ENCODE data around the gene UBASH3A.

The UBASH3A gene

GRCh38 chr21:42489006-42489563 lies 85.4 kb downstream of the UBASH3A start:
- Histone ChIP-seq H3K27ac (replicated peaks; ENCODE audit: low read length) (no peak overlapping the region), H3K79me1 (ENCODE audit: low read depth, low read length) (no peaks in the 10 kb centered on the region), H4K8ac (ENCODE audit: low read depth, low read length) (no peak overlapping the region), H3K4me2 (ENCODE audit: insufficient read depth, low read length, poor library complexity, severe bottlenecking) (no peak overlapping the region), H3K36me3 (replicated peaks in 1 of 2; ENCODE audit: control insufficient read depth in 2 of 2, insufficient read depth in 2 of 2, low read length in 2 of 2) (no peaks in the 10 kb centered on the region), H2BK15ac (ENCODE audit: low read length) (no peak overlapping the region), H2AK5ac (ENCODE audit: low read depth, low read length) (no peak overlapping the region), H2BK120ac (ENCODE audit: low read depth, low read length) (no peak overlapping the region), H2AFZ (ENCODE audit: low read length) (no peak overlapping the region), H3K9ac (ENCODE audit: low read depth, low read length, poor library complexity) (no peak overlapping the region), H3K4me3 (ENCODE audit: low read length in 2 of 2) (no peak overlapping the region), H3K18ac (ENCODE audit: low read length) (no peak overlapping the region), H2BK12ac (ENCODE audit: low read length) (no peak overlapping the region), H3K14ac (ENCODE audit: low read length) (no peak overlapping the region), H3K9me3 (replicated peaks in 1 of 2; ENCODE audit: control insufficient read depth in 2 of 2, insufficient read depth in 1 of 2, low read depth in 1 of 2, low read length in 2 of 2) (no peaks in the 10 kb centered on the region), H3K27me3 (ENCODE audit: control insufficient read depth in 3 of 3, insufficient read depth in 3 of 3, low read depth in 1 of 3, low read length in 3 of 3) (peaks cover 0 to 20% (median 0%) of the 10 kb centered on the region in 3 experiments), H4K91ac (ENCODE audit: low read depth, low read length, poor library complexity) (no peak overlapping the region), H3K4me1 (ENCODE audit: control insufficient read depth in 2 of 2, insufficient read depth in 1 of 2, low read depth in 1 of 2, low read length in 2 of 2) (no peaks in the 10 kb centered on the region), H3K23ac (ENCODE audit: low read depth, low read length, poor library complexity) (peak overlapping the region; percentile 20), H2BK5ac (ENCODE audit: low read length) (no peak overlapping the region), H3K4ac (ENCODE audit: low read length) (no peak overlapping the region)
- WGBS, 2 donors (ENCODE audit: extremely low coverage in 2 of 2, insufficient read length in 2 of 2, insufficient replicate concordance in 1 of 2) = no CpG with 5 or more reads among the region's 2 CpGs
- no peak for DNase-seq (ENCODE audit: low spot score)

GRCh38 chr21:42489991-42490390 lies 86.3 kb downstream of the UBASH3A start:
- Histone ChIP-seq H2AK5ac (ENCODE audit: low read depth, low read length) (no peak overlapping the region), H3K4me3 (ENCODE audit: low read length in 2 of 2) (no peak overlapping the region), H2BK12ac (ENCODE audit: low read length) (no peak overlapping the region), H2AFZ (ENCODE audit: low read length) (no peak overlapping the region), H3K4ac (ENCODE audit: low read length) (no peak overlapping the region), H2BK15ac (ENCODE audit: low read length) (no peak overlapping the region), H3K9ac (ENCODE audit: low read depth, low read length, poor library complexity) (no peak overlapping the region), H3K14ac (ENCODE audit: low read length) (no peak overlapping the region), H3K27ac (replicated peaks; ENCODE audit: low read length) (no peak overlapping the region), H3K4me2 (ENCODE audit: insufficient read depth, low read length, poor library complexity, severe bottlenecking) (no peak overlapping the region), H2BK5ac (ENCODE audit: low read length) (no peak overlapping the region), H3K4me1 (ENCODE audit: control insufficient read depth in 2 of 2, insufficient read depth in 1 of 2, low read depth in 1 of 2, low read length in 2 of 2) (no peaks in the 10 kb centered on the region), H2BK120ac (ENCODE audit: low read depth, low read length) (no peak overlapping the region), H3K9me3 (replicated peaks in 1 of 2; ENCODE audit: control insufficient read depth in 2 of 2, insufficient read depth in 1 of 2, low read depth in 1 of 2, low read length in 2 of 2) (no peaks in the 10 kb centered on the region), H4K91ac (ENCODE audit: low read depth, low read length, poor library complexity) (no peak overlapping the region), H3K23ac (ENCODE audit: low read depth, low read length, poor library complexity) (no peak overlapping the region), H3K36me3 (replicated peaks in 1 of 2; ENCODE audit: control insufficient read depth in 2 of 2, insufficient read depth in 2 of 2, low read length in 2 of 2) (no peaks in the 10 kb centered on the region), H3K79me1 (ENCODE audit: low read depth, low read length) (no peaks in the 10 kb centered on the region), H3K27me3 (ENCODE audit: control insufficient read depth in 3 of 3, insufficient read depth in 3 of 3, low read depth in 1 of 3, low read length in 3 of 3) (peaks cover 0 to 19% (median 0%) of the 10 kb centered on the region in 3 experiments), H3K18ac (ENCODE audit: low read length) (no peak overlapping the region), H4K8ac (ENCODE audit: low read depth, low read length) (no peak overlapping the region)
- WGBS, 2 donors (ENCODE audit: extremely low coverage in 2 of 2, insufficient read length in 2 of 2, insufficient replicate concordance in 1 of 2) = no CpG with 5 or more reads among the region's 4 CpGs
- no peak for DNase-seq (ENCODE audit: low spot score)

- Histone ChIP-seq H2BK5ac (ENCODE audit: low read length) (no peak overlapping the region), H4K8ac (ENCODE audit: low read depth, low read length) (no peak overlapping the region), H3K36me3 (replicated peaks in 1 of 2; ENCODE audit: control insufficient read depth in 2 of 2, insufficient read depth in 2 of 2, low read length in 2 of 2) (no peaks in the 10 kb centered on the region), H3K9ac (ENCODE audit: low read depth, low read length, poor library complexity) (no peak overlapping the region), H3K23ac (ENCODE audit: low read depth, low read length, poor library complexity) (no peak overlapping the region), H3K27me3 (ENCODE audit: control insufficient read depth in 3 of 3, insufficient read depth in 3 of 3, low read depth in 1 of 3, low read length in 3 of 3) (peaks cover 0 to 24% (median 0%) of the 10 kb centered on the region in 3 experiments), H3K4ac (ENCODE audit: low read length) (no peak overlapping the region), H3K27ac (replicated peaks; ENCODE audit: low read length) (no peak overlapping the region), H3K4me1 (ENCODE audit: control insufficient read depth in 2 of 2, insufficient read depth in 1 of 2, low read depth in 1 of 2, low read length in 2 of 2) (peaks cover 0 to 3% of the 10 kb centered on the region in 2 donors), H3K79me1 (ENCODE audit: low read depth, low read length) (no peaks in the 10 kb centered on the region), H3K18ac (ENCODE audit: low read length) (no peak overlapping the region), H3K9me3 (replicated peaks in 1 of 2; ENCODE audit: control insufficient read depth in 2 of 2, insufficient read depth in 1 of 2, low read depth in 1 of 2, low read length in 2 of 2) (no peaks in the 10 kb centered on the region), H2BK15ac (ENCODE audit: low read length) (no peak overlapping the region), H2BK120ac (ENCODE audit: low read depth, low read length) (no peak overlapping the region), H2AFZ (ENCODE audit: low read length) (no peak overlapping the region), H2AK5ac (ENCODE audit: low read depth, low read length) (no peak overlapping the region), H2BK12ac (ENCODE audit: low read length) (no peak overlapping the region), H3K4me3 (ENCODE audit: low read length in 2 of 2) (no peak overlapping the region), H3K14ac (ENCODE audit: low read length) (no peak overlapping the region), H4K91ac (ENCODE audit: low read depth, low read length, poor library complexity) (no peak overlapping the region), H3K4me2 (ENCODE audit: insufficient read depth, low read length, poor library complexity, severe bottlenecking) (no peak overlapping the region)
- DNase-seq (ENCODE audit: low spot score) = no peak
These were observed 87.0 kb downstream of the UBASH3A start for GRCh38 chr21:42490720-42491119.

- no peak overlapping the region for H3K23ac ChIP-seq (ENCODE audit: low read depth, low read length, poor library complexity)
- H3K4me2 ChIP-seq (ENCODE audit: insufficient read depth, low read length, poor library complexity, severe bottlenecking) = no peak overlapping the region
- no peak overlapping the region for H3K14ac ChIP-seq (ENCODE audit: low read length)
- H3K4ac ChIP-seq (ENCODE audit: low read length) = no peak overlapping the region
- H4K8ac ChIP-seq (ENCODE audit: low read depth, low read length) = no peak overlapping the region
- no peak overlapping the region for H2BK120ac ChIP-seq (ENCODE audit: low read depth, low read length)
- H2BK15ac ChIP-seq (ENCODE audit: low read length) = no peak overlapping the region
- H3K79me1 ChIP-seq (ENCODE audit: low read depth, low read length) = no peaks in the 10 kb centered on the region
- H3K4me3 ChIP-seq (ENCODE audit: low read length in 2 of 2) = no peak overlapping the region
- peaks cover 0 to 19% (median 0%) of the 10 kb centered on the region in 3 experiments for H3K27me3 ChIP-seq (ENCODE audit: control insufficient read depth in 3 of 3, insufficient read depth in 3 of 3, low read depth in 1 of 3, low read length in 3 of 3)
- peaks cover 0 to 6% of the 10 kb centered on the region in 2 donors for H3K4me1 ChIP-seq (ENCODE audit: control insufficient read depth in 2 of 2, insufficient read depth in 1 of 2, low read depth in 1 of 2, low read length in 2 of 2)
- H4K91ac ChIP-seq (ENCODE audit: low read depth, low read length, poor library complexity) = no peak overlapping the region
- no peak overlapping the region for H2BK5ac ChIP-seq (ENCODE audit: low read length)
- H2AK5ac ChIP-seq (ENCODE audit: low read depth, low read length) = no peak overlapping the region
- WGBS, 2 donors (ENCODE audit: extremely low coverage in 2 of 2, insufficient read length in 2 of 2, insufficient replicate concordance in 1 of 2) = no CpG with 5 or more reads among the region's 1 CpG
- no peaks in the 10 kb centered on the region for H3K9me3 ChIP-seq (replicated peaks in 1 of 2; ENCODE audit: control insufficient read depth in 2 of 2, insufficient read depth in 1 of 2, low read depth in 1 of 2, low read length in 2 of 2)
- no peaks in the 10 kb centered on the region for H3K36me3 ChIP-seq (replicated peaks in 1 of 2; ENCODE audit: control insufficient read depth in 2 of 2, insufficient read depth in 2 of 2, low read length in 2 of 2)
- H3K9ac ChIP-seq (ENCODE audit: low read depth, low read length, poor library complexity) = no peak overlapping the region
- no peak overlapping the region for H2BK12ac ChIP-seq (ENCODE audit: low read length)
- no peak for DNase-seq (ENCODE audit: low spot score)
- no peak overlapping the region for H2AFZ ChIP-seq (ENCODE audit: low read length)
- H3K18ac ChIP-seq (ENCODE audit: low read length) = no peak overlapping the region
- no peak overlapping the region for H3K27ac ChIP-seq (replicated peaks; ENCODE audit: low read length)
These were observed 87.6 kb downstream of the UBASH3A start for GRCh38 chr21:42491328-42491727.
